ENCODE measurements around the gene NUP62.

DNA sequence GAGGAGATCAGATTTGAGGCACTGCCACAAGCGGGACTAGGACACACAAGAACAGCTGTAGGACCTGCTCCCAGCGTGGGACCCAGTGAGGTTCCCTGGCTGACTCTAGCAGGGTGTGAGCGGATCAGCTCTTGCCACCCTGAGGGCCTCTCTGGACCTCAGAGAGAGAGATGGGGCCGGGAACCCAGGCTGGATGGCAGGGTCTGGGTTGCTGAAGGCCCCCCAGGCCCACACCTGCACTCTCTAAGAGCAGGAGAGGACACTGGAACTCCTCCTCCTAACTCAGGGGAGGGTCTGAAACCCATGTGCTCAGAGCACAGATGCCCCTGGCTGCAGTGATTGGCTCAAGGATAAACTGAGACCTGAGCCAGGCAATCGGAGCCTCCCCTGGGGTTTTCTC, 19.1 kb downstream of the NUP62 start:
- TF ChIP-seq, protein P1, sequence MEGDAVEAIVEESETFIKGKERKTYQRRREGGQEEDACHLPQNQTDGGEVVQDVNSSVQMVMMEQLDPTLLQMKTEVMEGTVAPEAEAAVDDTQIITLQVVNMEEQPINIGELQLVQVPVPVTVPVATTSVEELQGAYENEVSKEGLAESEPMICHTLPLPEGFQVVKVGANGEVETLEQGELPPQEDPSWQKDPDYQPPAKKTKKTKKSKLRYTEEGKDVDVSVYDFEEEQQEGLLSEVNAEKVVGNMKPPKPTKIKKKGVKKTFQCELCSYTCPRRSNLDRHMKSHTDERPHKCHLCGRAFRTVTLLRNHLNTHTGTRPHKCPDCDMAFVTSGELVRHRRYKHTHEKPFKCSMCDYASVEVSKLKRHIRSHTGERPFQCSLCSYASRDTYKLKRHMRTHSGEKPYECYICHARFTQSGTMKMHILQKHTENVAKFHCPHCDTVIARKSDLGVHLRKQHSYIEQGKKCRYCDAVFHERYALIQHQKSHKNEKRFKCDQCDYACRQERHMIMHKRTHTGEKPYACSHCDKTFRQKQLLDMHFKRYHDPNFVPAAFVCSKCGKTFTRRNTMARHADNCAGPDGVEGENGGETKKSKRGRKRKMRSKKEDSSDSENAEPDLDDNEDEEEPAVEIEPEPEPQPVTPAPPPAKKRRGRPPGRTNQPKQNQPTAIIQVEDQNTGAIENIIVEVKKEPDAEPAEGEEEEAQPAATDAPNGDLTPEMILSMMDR (IDR thresholded peaks at IDR 0.05), result no peak
- TF ChIP-seq POLR2A (IDR thresholded peaks at IDR 0.05), result no peak

Data from right lobe of liver (tissue), 4 donors.